Measurements from ENCODE around the gene UBE2S.

DNA sequence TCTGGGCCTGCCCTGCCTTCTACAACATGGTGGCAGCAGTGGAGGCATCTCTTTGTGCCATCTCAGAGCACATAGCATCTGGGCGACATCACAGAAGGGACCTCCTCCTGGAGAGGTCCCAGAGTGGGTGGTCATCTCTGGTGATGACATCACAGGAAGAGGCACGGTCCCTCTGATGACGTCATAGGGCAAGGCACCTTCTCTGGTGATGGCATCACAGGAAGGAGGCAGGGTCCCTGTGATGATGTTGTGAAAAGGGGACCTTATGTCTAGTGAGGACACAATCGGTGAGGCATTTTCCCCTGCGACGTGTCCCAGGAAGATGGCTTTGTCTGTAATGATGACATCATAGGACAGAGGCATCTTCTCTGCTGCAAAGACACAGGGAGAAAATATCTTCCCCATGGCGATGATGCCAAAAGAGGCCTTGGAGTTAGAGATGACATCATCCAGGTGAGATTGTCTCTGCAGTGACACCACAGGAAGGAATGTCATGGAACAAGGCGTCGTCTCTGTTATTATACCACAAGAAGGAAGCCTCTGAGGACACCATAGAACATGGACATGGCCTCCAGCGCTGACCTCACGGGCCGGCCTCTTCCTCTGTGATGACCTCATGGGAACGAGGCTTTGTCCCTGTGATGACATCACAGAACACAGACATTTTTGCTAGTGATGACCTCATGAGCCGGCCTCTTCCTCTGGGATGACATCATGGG, 24.8 kb upstream of the UBE2S start:
- TF ChIP-seq, protein P1, sequence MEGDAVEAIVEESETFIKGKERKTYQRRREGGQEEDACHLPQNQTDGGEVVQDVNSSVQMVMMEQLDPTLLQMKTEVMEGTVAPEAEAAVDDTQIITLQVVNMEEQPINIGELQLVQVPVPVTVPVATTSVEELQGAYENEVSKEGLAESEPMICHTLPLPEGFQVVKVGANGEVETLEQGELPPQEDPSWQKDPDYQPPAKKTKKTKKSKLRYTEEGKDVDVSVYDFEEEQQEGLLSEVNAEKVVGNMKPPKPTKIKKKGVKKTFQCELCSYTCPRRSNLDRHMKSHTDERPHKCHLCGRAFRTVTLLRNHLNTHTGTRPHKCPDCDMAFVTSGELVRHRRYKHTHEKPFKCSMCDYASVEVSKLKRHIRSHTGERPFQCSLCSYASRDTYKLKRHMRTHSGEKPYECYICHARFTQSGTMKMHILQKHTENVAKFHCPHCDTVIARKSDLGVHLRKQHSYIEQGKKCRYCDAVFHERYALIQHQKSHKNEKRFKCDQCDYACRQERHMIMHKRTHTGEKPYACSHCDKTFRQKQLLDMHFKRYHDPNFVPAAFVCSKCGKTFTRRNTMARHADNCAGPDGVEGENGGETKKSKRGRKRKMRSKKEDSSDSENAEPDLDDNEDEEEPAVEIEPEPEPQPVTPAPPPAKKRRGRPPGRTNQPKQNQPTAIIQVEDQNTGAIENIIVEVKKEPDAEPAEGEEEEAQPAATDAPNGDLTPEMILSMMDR (IDR thresholded peaks at IDR 0.05) = no peak
- TF ChIP-seq POLR2A (IDR thresholded peaks at IDR 0.05) = no peak
